T-helper 2 cell (primary cell): ENCODE results near the gene ARG2.
"Not testable (repeated sequence)": the region's sequence is repeated elsewhere in the genome, so short reads cannot be mapped to it uniquely, and the experiment has no call there.

Source experiments
- DNase-seq, 5 experiments: peaks; one replicate each; pipeline versions ENCODE4 v3.0.0 to v3.0.0-alpha.2; 2012 to 2022

ARG2 gene

DNA sequence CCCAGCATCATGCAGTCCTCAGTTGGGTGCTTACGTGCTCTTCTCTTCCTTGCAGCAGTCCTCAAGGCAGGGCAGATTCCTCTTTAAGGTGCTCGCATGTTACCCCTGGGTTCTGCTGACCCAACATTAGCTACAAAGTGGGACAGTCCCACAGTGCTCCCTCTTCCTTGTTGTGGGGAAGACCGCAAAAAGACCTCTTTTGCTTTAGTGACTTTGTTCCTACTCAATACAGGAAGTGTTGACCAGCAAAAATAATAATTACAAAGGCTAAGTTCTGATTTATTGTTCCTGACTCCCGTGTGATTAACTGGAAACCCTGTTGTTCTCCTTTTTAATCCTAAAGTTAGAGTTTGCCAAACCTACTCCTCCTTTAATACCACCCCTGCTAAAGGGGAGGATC is 33.4 kb upstream of the ARG2 start:
- DNase-seq: no peak

DNA sequence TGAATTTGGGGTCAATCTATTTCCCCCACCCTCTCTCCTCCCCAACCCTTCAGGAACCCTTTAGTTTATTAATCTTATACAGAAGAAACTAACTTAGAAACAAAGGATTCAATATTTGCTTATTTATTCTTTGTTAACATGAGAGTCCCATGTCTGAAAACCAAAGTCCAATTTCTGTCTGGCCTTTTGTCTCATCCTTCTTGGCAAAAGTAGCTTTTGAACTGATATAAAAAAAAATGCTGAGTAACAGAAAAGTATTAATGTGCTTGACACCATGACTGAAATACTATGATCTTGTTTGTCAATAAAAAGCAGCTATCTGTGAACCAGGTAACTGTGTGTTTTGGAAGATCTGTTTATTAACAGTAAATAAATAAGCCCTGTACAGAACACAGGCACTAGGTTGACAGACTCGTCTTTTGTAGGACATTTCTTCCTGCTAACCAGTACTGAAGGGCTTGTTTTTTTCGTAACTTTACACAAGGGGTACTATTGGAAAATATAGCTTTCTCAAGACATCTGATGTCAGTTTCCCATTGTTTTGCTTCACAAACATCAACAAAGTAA is 30.4 kb upstream of the ARG2 start:
- no peak for DNase-seq

DNA sequence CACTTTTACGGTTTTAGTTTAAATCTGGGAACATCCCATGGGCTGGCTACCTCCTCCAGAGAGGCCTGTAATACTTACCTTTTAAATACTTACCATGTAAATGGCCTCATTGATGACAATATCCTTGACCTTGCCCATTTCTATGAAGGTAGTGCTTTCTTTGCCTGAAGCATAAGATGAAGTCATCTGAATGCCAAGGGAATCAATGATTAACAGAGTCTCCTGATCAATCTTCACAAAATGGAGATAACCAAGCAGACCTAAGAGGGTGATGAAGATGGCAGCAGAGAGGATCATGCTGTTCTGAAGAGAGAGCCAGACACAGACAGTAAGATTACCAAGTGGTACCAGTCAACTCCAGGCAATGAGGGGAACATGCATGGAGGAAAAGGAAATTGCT is 26.1 kb upstream of the ARG2 start:
- not testable (repeated sequence) for DNase-seq

DNA sequence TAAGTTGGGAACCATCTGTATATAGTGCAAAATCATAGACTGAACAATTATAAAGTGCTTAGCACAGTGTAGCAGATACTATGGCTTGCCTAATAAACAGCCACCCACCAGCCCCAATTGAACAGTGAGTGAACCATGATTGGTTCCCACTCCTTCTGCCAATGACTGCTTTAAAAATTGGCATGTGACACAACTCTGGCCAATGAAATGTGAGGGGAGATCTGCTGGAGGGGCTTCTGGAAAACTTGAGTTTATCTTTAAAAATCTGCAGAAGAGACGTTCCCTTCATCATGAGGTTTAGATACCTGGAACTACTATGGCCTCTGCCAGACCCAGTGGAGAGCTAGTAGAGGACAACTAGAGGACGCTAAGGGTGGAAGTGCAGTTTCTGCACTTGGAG is 24.3 kb upstream of the ARG2 start:
- DNase-seq: no peak

DNA sequence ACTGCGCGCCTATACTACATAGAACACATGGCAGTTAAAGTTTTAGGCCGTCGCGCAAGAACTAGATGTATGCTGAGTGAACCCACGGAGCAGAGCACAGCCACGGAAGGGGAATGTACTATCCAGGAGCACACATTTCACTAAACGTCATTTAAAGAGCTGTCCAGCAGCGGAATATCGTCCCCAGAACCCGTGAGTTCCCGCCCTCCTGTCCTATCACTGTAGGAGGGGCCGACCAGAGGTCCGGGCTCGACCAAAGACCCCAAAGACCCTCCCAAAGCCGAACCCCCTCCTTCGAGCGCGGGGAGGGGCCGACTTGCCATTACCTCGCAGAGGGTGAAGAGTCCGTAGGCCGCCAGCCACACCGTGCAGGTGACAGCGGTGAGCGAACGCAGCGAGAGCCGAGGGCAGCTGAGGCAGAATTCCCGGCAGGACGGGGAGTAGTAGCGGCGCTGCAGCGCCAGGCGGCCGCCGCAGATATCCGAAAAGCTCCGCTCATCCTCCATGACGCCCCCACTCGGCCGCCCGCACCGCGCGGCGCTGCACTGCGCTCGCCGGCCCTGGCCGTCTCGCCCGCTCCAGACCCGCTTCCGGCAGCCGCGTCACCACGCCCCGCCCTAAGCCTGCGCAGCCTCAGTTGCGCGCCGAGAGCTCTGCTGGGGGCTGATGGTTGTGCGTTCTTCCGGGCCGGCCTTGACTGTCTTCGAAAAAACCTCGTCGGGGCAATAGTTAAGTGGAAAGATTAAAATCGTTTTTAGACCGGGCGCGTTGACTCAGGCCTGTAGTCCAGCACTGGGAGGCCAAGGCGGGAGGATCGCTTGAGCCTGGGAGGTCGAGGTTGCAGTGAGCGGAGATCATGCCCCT is 19.8 kb upstream of the ARG2 start, which contains the start of gene PIGH:
TSS of gene PIGH (minus strand) at position 571 of the 864 bp plus-strand sequence. CDS start at position 506, 65 bp downstream.
- peak; percentile 88 to 94 (median 90) for DNase-seq

DNA sequence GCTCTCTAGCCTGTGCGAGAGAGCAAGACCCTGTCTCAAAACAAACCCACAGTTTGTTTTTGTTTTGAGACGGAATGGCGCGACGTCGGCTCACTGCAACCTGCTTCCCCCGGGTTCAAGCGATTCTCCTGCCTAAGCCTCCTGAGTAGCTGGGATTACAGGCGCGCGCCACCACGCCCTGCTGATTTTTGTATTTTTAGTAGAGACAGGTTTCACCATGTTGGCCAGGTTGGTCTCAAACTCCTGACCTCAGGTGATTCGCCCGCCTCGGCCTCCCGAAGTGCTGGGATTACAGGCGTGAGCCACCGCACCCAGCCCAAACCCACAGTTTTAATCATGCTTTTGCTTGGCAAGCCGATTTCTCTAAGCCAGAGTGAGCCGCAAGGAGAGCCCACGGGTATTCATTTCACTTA is 19.2 kb upstream of the ARG2 start:
- DNase-seq: not testable (repeated sequence)

DNA sequence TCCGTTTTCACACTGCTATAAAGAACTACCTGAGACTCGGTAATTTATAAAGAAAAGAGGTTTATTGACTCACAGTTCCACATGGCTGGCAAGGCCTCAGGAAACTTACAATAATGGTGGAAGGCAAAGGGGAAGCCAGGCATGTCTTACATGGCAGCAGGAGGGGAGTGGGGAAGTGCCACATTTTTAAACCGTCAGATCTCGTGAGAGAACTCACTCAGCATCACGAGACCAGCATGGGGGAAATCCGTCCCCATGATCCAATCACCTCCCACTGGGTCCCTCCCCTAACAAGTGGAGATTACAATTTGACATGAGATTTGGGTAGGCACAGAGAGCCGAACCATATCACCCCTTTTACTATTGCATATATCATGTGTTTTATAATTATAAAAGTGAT is 17.6 kb upstream of the ARG2 start:
- no peak for DNase-seq

DNA sequence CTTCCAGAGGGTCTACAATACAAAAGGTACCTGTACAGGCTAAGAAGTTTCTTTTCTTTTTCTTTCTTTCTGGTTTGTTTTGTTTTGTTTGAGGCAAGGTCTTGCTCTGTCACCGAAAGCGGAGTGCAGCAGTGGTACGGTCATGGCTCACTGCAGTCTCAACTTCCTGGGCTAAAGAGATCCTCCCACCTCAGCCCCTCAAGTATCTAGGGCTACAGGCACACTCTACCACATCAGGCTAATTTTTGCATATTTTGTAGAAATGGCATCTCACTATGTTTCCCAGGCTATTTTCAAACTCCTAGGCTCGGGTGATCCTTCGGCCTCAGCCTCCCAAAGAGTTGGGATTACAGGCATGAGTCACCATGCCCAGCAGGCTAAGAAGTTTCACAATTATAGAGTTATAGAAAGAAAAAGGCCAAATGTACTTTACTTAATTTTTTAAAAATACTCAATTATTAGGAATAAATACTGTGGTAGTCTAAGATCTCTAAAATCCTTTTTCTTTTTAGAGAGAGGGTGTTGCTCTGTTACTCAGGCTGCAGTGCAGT is 16.6 kb upstream of the ARG2 start:
- no peak for DNase-seq

DNA sequence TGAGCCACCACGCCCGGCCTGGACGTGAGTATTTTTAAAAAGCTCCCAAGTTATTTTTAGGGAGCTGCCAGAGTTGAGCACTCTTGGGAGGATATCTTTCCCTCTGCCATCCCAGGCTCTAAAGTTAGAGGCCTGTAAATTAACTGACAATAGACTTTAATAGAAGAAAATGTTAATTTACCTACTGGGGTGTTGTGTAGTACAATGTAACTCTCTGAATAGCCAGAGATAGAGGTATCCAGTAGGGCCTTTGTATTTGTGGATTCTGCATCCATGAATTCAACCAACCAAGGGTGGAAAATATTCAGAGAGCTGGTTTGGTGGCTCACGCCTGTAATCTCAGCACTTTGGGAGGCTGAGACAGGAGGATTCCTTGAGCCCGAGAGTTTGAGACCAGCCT is 12.1 kb upstream of the ARG2 start:
- no peak for DNase-seq

DNA sequence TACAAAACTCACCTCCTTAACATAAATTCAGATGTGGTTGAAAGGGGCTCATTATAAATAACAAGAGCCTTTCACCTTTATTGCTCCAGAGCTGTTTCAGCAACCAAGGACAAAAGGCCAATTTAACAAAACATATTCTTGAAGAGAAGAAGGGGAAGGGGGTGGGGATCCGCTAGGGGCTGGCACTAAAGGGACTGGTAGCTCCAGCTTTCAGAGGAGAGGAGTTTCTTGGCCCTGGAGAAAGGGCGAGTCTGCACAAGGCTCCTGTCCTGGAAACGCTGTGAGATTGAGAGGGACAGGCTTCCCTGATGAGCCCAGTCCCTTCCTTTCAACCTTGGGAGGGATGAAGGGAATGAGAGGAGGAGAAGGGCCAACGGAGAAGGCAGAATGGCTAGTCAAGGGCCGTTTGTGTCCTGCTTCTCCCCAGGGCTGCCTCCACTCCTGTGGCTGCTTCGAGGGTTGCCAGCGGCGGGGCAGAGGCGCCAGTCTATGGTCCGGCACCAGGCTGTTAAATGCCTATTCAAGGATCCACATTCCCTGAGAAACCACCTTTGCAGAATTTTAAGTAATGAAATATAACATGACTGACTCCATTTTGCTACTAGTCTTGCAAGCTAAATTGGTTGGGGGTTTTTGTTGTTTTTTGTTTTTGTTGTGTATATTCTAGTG is 9.9 kb upstream of the ARG2 start:
- no peak for DNase-seq

DNA sequence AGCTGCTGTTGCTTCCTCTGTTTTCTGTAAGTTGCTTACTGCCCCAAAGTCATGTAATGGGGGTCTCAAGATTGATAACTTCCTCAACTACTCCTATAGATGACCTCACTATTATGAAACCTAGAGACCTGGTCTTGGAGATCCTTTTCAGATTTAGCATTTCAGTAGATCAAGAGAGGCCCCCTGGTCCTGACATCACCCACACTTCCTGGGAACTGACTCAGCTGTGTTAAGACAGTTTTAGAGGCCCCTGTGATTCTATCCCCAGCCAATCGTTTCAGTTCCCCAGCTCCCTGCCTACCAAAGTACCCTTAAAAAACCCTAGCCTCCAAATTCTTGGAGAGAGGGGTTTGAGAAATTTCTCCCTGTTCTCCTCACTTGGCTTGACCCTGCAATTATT is 9.2 kb upstream of the ARG2 start:
- no peak for DNase-seq

DNA sequence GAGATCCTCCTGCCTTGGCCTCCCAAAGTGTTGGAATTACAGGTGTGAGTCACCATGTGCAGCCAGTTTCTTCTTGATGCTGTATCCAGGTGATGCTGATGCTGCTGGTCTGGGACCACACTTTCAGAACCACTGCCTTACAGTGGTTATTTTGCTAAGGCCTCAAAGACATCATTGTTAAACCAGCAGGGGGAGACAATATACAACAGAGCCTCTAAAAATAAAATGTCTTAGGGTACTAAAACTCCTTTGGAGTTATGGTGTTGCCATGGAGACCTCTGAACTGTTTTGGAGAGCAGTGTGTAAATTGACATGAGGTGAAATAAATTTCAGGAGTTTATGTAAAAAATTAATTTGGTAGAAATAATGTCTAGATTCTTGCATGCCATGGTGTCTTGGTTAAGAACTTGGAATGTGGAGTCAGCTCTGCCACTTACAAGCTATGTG is 1.1 kb upstream of the ARG2 start:
- peak in 3 of 5 experiments; percentile 7 to 81 (median 53) for DNase-seq

DNA sequence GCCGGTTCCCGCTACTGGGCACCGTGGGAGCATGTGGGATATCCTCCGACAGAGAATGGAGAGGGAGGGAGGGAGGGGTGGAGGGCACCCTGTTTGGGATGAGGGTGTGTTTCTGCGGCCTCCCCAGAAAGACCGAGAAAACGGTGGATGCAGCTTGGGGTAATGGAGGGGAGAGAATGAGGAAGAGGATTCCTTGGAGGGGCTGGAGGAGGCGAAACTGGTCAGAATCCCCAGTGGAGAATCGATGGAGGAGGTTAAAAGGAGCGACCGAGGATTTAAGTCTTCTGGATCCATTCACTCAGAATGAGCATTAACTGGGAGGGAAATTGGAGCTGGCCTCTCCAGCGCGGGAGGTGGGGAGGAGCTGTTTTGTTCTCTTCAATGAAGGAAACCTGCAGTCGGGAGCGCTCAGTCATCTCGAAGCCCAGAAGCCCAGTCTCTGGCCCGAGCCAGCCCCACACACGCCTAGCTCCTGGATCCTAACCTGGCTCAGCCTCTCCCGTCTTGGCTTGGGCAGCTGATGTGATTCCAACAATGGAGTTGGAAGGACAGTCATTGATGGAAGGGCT is 581 bp downstream of the ARG2 start:
- DNase-seq: no peak

DNA sequence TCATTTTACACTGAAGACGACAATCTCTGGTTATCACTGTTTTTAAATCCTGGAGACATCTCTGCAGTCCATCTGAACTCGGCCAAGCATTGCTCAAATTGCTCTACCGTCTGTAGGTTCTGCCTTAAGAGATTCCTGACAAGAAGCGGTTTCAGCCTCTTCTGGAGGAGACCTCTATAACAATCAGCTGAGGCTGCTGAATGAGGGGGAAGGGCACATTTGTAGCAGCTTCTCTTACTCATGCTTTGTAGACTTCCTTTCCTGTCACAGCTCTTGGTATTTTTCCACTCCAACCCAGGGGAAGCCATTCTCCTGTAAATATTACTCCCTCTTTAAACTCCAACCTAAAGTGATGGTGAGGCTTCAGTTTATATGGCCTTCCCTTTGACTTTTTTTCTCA is 3.0 kb downstream of the ARG2 start:
- DNase-seq: peak in 1 of 5 experiments; percentile 61

DNA sequence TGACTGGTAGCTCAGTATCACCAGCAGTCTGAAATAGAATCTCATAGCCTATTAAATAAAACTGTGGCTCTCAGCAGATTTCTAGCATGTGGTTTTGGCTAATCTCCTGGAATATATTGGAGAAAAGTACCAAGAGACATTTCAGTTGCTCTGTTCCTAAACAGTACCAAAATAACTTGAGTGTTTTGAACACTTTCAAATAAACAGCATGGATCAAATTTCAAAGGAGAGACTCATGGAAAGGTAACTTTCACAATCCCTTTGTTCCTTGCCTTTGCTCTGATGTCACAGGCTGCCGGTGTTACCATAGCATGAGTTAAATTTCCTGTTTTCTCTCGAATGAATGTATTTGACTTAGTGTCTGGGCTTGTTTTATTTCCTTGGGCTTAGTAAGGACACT is 3.4 kb downstream of the ARG2 start:
- DNase-seq: no peak

DNA sequence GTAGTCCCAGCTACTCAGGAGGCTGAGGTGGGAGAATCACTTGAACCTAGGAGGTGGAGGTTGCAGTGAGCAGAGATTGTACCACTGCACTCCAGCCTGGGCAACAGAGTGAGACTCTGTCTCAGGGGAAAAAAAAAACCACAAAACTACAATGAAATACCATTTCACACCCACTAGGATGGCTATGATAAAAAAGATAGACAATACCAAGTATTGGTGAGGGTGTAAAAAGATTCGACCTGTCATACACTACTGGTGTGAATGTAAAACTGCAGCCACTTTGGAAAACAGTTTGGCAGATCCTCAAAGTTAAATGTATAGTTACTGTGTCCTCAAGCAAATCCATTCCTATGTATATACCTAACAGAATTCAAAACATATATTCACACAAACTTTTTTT is 6.4 kb downstream of the ARG2 start:
- DNase-seq: peak in 1 of 5 experiments; percentile 71

DNA sequence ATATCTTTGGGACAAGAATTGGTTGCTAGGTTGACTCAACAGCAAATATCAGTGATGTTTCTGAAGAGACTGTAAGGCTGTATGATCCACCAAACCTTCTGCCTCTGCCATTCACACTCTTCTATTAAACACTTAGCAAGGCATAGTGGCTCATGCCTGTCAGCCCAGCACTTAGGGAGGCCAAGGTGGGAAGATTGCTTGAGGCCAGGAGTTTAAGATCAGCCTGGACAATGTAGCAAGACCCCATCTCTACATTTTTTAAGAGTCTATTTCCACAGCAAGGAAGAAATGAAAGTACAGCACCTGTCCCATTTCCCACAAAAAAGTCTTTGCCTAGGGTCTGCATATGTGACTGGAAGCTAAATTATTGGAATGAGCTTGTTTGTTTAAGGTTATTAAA is 7.8 kb downstream of the ARG2 start:
- no peak for DNase-seq

DNA sequence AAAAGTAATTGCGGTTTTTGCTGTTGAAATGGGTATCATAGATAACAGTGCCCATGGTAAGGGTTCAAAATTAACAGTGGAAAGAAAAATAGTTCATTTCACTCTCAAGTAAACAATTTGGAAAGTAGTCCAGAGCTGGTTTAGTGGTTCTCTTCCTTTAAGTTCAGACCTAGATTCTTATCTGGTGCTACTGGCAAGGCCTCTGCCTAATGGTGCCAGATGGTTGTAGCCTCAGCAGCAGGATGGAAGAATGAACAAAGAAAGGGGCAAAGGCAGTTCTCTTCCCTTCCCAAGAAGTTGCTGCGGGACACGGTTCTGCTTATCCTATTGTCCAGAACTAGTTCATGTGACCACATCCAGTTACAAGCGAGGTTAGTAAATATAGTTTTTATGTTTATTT is 10.5 kb downstream of the ARG2 start:
- DNase-seq: no peak

DNA sequence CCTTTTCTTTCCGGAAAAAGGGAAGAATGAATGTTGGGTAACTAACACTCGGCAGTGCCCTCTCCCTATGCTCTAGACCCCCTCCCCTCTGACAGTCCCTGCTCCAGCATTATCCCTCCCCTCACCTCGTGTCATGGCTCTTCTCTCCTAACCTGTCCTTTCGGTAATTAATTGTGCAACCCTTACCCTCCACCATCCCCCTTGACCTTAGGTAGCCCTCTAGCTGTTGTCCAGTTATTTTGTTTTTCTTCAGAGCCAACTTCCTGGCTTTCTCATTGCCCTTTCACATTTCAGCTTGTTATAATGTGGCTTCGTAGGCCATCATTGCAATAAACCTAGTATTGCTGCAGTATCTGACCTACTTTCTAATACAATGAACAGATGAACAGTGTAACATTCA is 11.2 kb downstream of the ARG2 start:
- no peak for DNase-seq

DNA sequence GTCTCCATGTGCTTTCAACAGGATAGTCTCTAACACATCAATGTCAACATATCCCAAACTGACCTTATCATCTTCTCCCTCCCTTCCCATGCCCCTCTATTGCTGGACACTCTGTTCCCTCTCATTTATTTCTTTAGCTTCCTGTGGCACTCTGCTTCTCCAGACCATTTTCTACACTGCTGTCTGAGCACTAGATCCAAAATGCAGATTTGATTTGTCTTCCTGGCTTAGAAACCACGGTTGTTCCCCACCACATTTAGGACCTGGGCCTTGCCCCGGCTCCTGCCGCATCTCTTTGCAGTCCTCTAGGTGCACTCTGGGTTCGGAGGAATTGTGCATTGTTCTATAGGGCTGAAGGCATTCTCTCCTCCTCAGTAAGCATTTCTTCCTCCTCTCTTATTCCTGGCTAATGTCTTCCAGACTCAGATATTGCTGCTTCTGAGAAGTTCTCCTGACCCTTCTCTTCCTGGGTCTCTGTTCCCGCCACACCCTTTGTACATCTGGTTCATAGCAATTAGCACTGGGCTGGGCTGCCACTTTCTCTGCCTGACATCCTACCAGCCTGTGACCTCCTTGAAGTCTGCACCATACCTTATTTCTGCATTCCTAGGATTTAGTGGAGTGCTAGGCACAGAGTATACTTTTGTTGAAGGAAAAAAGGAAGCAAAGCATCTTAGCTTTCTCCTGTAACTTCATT is 13.9 kb downstream of the ARG2 start:
- no peak for DNase-seq

DNA sequence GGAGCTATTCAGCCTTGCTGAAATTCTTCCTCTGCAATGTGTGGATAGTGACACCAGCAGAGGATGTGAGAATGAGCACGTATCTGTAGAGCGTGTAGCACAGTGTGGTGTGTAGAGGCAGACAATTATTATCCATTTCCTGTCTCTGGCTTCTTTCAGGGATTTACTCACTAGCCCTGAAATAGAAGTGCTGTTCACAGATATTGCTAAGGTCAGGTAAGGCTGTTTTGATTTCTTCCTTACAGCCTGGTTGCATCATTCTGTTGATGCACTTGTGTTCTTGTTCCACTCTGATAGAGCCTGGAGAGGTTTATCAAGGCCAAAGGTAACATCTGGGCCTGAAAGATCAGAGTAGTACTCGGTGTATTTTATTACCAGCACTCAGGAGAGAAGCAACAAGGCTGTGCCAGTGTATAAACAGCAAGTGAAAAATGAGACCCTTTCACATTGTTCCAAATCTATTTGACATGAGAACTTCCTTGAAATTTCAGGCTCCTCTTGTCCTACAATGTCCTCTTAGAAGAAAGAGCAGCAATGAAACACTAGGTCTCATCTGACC is 16.7 kb downstream of the ARG2 start:
- DNase-seq: peak in 1 of 5 experiments; percentile 41

DNA sequence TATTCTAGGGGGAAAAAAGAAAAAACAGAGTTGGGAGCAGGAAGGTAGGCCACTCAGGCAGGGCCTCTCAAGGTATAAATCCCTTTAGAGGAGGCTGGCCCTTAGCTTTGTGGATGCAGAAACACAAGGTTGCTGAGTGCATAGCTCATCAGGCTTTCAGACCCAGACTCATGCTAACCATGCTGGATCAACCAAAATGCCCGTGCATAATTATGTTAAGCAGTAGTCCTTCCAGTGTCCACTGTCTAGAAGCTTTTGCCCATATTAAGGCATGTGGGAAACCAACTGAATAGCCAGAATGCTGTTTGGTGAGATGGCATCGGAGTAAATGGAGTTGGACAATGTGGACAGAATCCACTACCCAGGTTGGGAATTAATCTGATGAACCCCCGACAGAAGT is 18.9 kb downstream of the ARG2 start:
- DNase-seq: no peak
